ENCODE results near the gene ADGRA3. TPM values are rescaled to one million over a fixed set of nuclear protein-coding genes. Genes with fewer than 3 reads are reported as not detected.

Gene ADGRA3
- total and polyA plus RNA-seq, 2 experiments from 2014 or later: 16.2 to 73.9 TPM

DNA sequence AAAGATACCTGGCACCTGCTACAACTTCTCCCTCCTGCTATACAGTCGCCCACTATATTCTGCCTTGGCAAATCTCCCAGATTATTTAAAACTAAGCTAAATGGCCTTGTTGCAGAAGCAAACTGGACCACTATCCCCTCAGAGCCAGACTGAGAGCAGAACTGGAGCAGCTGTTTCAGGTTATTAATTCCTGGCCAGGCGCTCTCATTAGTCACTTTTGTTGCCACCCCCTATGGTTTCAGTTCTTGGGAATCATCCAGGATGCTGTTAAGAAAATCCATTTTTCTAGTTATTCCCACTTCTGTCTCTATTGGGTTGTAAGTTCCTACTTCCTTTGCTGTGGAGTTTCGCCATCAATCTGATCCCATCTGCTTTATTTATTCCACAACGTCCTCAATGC is 30.1 kb downstream of the ADGRA3 start:
- Histone ChIP-seq H3F3A (replicated peaks; ENCODE audit: low read depth) (no peaks in the 10 kb centered on the region), H3K9me2 (ENCODE audit: insufficient read depth) (no peaks in the 10 kb centered on the region), H3K79me2 (replicated peaks; ENCODE audit: insufficient read depth) (no peaks in the 10 kb centered on the region; the same call in 1 of the 2 replicates), H3K4me2 (no peak overlapping the region), H3K4me1 (ENCODE audit: insufficient read depth) (peaks cover 29% of the 10 kb centered on the region), H2AFZ (no peak overlapping the region), H3K27me3 (ENCODE audit: insufficient read depth) (no peaks in the 10 kb centered on the region), H3K4me3 (no peak overlapping the region), H4K20me1 (replicated peaks; ENCODE audit: insufficient read depth) (peaks cover 25% of the 10 kb centered on the region), H3K27ac (ENCODE audit: low read depth) (no peak overlapping the region), H3K36me3 (ENCODE audit: insufficient read depth) (no peaks in the 10 kb centered on the region)
- peaks cover 3% of the 10 kb centered on the region for H3K27me3 Mint-ChIP-seq (ENCODE audit: insufficient read depth, low read depth, poor library complexity)
- no peaks in the 10 kb centered on the region for H3K9me3 Mint-ChIP-seq
- H3K4me1 Mint-ChIP-seq: peaks cover 62% of the 10 kb centered on the region
- peaks cover 3% of the 10 kb centered on the region; the same call in 1 of the 3 replicates for H3K36me3 Mint-ChIP-seq (ENCODE audit: low read depth)
- TF ChIP-seq EZH2 (IDR thresholded peaks at IDR 0.05; ENCODE audit: low read depth, unreplicated experiment) (no peak), CREB1 (CRISPR knock-in tag; IDR thresholded peaks at IDR 0.05; ENCODE audit: low read depth) (no peak)
- no peak for ATAC-seq
- no peak overlapping the region for H3K4me3 Mint-ChIP-seq
- DNase-seq (ENCODE audit: low spot score): no peak
- H3K27ac Mint-ChIP-seq: no peak overlapping the region

DNA sequence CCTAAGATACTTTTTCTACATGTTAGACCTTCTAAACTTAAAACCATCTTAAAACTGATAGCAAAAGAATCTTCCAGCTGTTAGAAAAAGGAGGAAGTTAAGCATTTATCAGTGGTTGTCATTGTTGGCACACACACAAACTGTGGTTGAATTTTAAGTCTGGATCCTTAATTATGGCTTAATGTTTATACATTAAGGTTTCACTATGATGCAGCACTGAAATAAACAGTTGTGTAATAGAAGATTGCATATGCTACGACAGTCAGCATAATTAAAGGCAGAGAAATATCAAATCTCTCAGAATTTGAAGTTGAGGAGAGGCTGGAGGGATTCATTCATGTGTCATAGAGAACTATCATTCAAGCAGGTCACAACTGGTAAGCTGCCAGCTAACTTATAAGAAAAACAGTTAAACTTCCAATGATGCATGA is 32.3 kb downstream of the ADGRA3 start:
- Mint-ChIP-seq H3K4me3 (no peak overlapping the region), H3K4me1 (peaks cover 55% of the 10 kb centered on the region), H3K9me3 (peaks cover 3% of the 10 kb centered on the region; the same call in 1 of the 3 replicates), H3K27ac (peak overlapping the region; percentile 60; the same call in 1 of the 2 replicates), H3K27me3 (ENCODE audit: insufficient read depth, low read depth, poor library complexity) (peaks cover 4% of the 10 kb centered on the region), H3K36me3 (ENCODE audit: low read depth) (peaks cover 11% of the 10 kb centered on the region; the same call in 2 of the 3 replicates)
- no peaks in the 10 kb centered on the region; the same call in 1 of the 2 replicates for H3K79me2 ChIP-seq (replicated peaks; ENCODE audit: insufficient read depth)
- no peaks in the 10 kb centered on the region for H3F3A ChIP-seq (replicated peaks; ENCODE audit: low read depth)
- DNase-seq (ENCODE audit: low spot score) (no peak), ATAC-seq (no peak)
- H3K36me3 ChIP-seq (ENCODE audit: insufficient read depth): no peaks in the 10 kb centered on the region
- H3K9me2 ChIP-seq (ENCODE audit: insufficient read depth): no peaks in the 10 kb centered on the region
- H3K4me2 ChIP-seq: 0 out of 2 replicates have a peak overlapping the region, but pooled peaks have one; percentile 43
- H3K4me3 ChIP-seq: no peak overlapping the region
- 0 out of 2 replicates have a peak overlapping the region, but pooled peaks have one; percentile 75 for H3K27ac ChIP-seq (ENCODE audit: low read depth)
- H3K27me3 ChIP-seq (ENCODE audit: insufficient read depth): no peaks in the 10 kb centered on the region
- peaks cover 26% of the 10 kb centered on the region for H3K4me1 ChIP-seq (ENCODE audit: insufficient read depth)
- peaks cover 18% of the 10 kb centered on the region; the same call in 1 of the 2 replicates for H4K20me1 ChIP-seq (replicated peaks; ENCODE audit: insufficient read depth)
- H2AFZ ChIP-seq: no peak overlapping the region
- TF ChIP-seq ZNF114 (CRISPR knock-in tag; IDR thresholded peaks at IDR 0.05): no peak
- no peak for TF ChIP-seq JUNB (IDR thresholded peaks at IDR 0.05; ENCODE audit: unreplicated experiment)
- TF ChIP-seq STAT1 (IDR thresholded peaks at IDR 0.05; ENCODE audit: unreplicated experiment): no peak
- no peak for TF ChIP-seq EZH2phosphoT487 (IDR thresholded peaks at IDR 0.05; ENCODE audit: unreplicated experiment)
- TF ChIP-seq, protein P1, sequence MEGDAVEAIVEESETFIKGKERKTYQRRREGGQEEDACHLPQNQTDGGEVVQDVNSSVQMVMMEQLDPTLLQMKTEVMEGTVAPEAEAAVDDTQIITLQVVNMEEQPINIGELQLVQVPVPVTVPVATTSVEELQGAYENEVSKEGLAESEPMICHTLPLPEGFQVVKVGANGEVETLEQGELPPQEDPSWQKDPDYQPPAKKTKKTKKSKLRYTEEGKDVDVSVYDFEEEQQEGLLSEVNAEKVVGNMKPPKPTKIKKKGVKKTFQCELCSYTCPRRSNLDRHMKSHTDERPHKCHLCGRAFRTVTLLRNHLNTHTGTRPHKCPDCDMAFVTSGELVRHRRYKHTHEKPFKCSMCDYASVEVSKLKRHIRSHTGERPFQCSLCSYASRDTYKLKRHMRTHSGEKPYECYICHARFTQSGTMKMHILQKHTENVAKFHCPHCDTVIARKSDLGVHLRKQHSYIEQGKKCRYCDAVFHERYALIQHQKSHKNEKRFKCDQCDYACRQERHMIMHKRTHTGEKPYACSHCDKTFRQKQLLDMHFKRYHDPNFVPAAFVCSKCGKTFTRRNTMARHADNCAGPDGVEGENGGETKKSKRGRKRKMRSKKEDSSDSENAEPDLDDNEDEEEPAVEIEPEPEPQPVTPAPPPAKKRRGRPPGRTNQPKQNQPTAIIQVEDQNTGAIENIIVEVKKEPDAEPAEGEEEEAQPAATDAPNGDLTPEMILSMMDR (conservative IDR thresholded peaks at IDR 0.05; ENCODE audit: low read depth in 2 of 2): no peak
- no peak for TF ChIP-seq EZH2 (IDR thresholded peaks at IDR 0.05; ENCODE audit: low read depth, unreplicated experiment)
- TF ChIP-seq, protein P2, sequence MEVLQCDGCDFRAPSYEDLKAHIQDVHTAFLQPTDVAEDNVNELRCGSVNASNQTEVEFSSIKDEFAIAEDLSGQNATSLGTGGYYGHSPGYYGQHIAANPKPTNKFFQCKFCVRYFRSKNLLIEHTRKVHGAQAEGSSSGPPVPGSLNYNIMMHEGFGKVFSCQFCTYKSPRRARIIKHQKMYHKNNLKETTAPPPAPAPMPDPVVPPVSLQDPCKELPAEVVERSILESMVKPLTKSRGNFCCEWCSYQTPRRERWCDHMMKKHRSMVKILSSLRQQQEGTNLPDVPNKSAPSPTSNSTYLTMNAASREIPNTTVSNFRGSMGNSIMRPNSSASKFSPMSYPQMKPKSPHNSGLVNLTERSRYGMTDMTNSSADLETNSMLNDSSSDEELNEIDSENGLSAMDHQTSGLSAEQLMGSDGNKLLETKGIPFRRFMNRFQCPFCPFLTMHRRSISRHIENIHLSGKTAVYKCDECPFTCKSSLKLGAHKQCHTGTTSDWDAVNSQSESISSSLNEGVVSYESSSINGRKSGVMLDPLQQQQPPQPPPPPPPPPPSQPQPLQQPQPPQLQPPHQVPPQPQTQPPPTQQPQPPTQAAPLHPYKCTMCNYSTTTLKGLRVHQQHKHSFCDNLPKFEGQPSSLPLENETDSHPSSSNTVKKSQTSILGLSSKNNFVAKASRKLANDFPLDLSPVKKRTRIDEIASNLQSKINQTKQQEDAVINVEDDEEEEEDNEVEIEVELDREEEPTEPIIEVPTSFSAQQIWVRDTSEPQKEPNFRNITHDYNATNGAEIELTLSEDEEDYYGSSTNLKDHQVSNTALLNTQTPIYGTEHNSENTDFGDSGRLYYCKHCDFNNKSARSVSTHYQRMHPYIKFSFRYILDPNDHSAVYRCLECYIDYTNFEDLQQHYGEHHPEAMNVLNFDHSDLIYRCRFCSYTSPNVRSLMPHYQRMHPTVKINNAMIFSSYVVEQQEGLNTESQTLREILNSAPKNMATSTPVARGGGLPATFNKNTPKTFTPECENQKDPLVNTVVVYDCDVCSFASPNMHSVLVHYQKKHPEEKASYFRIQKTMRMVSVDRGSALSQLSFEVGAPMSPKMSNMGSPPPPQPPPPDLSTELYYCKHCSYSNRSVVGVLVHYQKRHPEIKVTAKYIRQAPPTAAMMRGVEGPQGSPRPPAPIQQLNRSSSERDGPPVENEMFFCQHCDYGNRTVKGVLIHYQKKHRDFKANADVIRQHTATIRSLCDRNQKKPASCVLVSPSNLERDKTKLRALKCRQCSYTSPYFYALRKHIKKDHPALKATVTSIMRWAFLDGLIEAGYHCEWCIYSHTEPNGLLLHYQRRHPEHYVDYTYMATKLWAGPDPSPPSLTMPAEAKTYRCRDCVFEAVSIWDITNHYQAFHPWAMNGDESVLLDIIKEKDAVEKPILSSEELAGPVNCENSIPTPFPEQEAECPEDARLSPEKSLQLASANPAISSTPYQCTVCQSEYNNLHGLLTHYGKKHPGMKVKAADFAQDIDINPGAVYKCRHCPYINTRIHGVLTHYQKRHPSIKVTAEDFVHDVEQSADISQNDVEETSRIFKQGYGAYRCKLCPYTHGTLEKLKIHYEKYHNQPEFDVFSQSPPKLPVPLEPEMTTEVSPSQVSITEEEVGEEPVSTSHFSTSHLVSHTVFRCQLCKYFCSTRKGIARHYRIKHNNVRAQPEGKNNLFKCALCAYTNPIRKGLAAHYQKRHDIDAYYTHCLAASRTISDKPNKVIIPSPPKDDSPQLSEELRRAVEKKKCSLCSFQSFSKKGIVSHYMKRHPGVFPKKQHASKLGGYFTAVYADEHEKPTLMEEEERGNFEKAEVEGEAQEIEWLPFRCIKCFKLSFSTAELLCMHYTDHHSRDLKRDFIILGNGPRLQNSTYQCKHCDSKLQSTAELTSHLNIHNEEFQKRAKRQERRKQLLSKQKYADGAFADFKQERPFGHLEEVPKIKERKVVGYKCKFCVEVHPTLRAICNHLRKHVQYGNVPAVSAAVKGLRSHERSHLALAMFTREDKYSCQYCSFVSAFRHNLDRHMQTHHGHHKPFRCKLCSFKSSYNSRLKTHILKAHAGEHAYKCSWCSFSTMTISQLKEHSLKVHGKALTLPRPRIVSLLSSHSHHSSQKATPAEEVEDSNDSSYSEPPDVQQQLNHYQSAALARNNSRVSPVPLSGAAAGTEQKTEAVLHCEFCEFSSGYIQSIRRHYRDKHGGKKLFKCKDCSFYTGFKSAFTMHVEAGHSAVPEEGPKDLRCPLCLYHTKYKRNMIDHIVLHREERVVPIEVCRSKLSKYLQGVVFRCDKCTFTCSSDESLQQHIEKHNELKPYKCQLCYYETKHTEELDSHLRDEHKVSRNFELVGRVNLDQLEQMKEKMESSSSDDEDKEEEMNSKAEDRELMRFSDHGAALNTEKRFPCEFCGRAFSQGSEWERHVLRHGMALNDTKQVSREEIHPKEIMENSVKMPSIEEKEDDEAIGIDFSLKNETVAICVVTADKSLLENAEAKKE (CRISPR knock-in tag; IDR thresholded peaks at IDR 0.05): no peak
- no peak for TF ChIP-seq ZNF331 (CRISPR knock-in tag; IDR thresholded peaks at IDR 0.05; ENCODE audit: low read depth)
- no peak for TF ChIP-seq CREB1 (CRISPR knock-in tag; IDR thresholded peaks at IDR 0.05; ENCODE audit: low read depth)
- no peak for TF ChIP-seq NANOG (IDR thresholded peaks at IDR 0.05; ENCODE audit: borderline replicate concordance)
- TF ChIP-seq, protein P3, sequence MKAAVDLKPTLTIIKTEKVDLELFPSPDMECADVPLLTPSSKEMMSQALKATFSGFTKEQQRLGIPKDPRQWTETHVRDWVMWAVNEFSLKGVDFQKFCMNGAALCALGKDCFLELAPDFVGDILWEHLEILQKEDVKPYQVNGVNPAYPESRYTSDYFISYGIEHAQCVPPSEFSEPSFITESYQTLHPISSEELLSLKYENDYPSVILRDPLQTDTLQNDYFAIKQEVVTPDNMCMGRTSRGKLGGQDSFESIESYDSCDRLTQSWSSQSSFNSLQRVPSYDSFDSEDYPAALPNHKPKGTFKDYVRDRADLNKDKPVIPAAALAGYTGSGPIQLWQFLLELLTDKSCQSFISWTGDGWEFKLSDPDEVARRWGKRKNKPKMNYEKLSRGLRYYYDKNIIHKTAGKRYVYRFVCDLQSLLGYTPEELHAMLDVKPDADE (IDR thresholded peaks at IDR 0.05): no peak

All from GM23338 (cell line).